ENCODE data around the gene SERPINF2. TPM values are rescaled to one million over a fixed set of nuclear protein-coding genes. Genes with fewer than 3 reads are reported as not detected.

The SERPINF2 gene
- total and polyA plus RNA-seq, 3 donors from 2014 or later, result 15.3 to 41.9 (median 31.7) TPM

- intact Hi-C loops (cut with DNase I; ENCODE audit: low total_unique reads), result no loop called here
- H3K4me3 ChIP-seq, result no peak overlapping the region
- 71 to 77% methylated on average over 5 of the region's 5 CpGs for WGBS, 2 donors
- peaks cover 17% of the 10 kb centered on the region for H3K4me1 ChIP-seq
- no peaks in the 10 kb centered on the region for H3K36me3 ChIP-seq (ENCODE audit: low read depth, missing control alignments)
- no peak for DNase-seq
- TF ChIP-seq CTCF (IDR thresholded peaks at IDR 0.05), result no peak
- no peak for TF ChIP-seq POLR2A (IDR thresholded peaks at IDR 0.05)
- H3K9me3 ChIP-seq, result no peaks in the 10 kb centered on the region
- no peaks in the 10 kb centered on the region for H3K27me3 ChIP-seq
- H3K27ac ChIP-seq, result no peak overlapping the region
Measured at GRCh38 chr17:1789936-1790335, 47.3 kb downstream of the SERPINF2 start.

- TF ChIP-seq CTCF (IDR thresholded peaks at IDR 0.05) (no peak), POLR2A (IDR thresholded peaks at IDR 0.05) (no peak)
- H3K4me1 ChIP-seq, result peaks cover 10% of the 10 kb centered on the region
- intact Hi-C loops (cut with DNase I; ENCODE audit: low total_unique reads), result no loop called here
- H3K36me3 ChIP-seq (ENCODE audit: low read depth, missing control alignments), result no peaks in the 10 kb centered on the region
- 82 to 86% methylated on average over 23 of the region's 23 CpGs for WGBS, 2 donors
- H3K9me3 ChIP-seq, result no peaks in the 10 kb centered on the region
- no peak overlapping the region for H3K4me3 ChIP-seq
- no peak for DNase-seq
- H3K27ac ChIP-seq, result no peak overlapping the region
- no peaks in the 10 kb centered on the region for H3K27me3 ChIP-seq
Measured at GRCh38 chr17:1792495-1793446, 50.1 kb downstream of the SERPINF2 start.

GRCh38 chr17:1793447-1793806 is 50.8 kb downstream of the SERPINF2 start:
- TF ChIP-seq CTCF (IDR thresholded peaks at IDR 0.05) (no peak), POLR2A (IDR thresholded peaks at IDR 0.05) (no peak)
- H3K27ac ChIP-seq, result no peak overlapping the region
- H3K4me3 ChIP-seq, result no peak overlapping the region
- no peaks in the 10 kb centered on the region for H3K9me3 ChIP-seq
- no peaks in the 10 kb centered on the region for H3K36me3 ChIP-seq (ENCODE audit: low read depth, missing control alignments)
- intact Hi-C loops (cut with DNase I; ENCODE audit: low total_unique reads), result no loop called here
- no peaks in the 10 kb centered on the region for H3K27me3 ChIP-seq
- H3K4me1 ChIP-seq, result peaks cover 10% of the 10 kb centered on the region
- no peak for DNase-seq
- 69 to 78% methylated on average over 1 of the region's 1 CpG for WGBS, 2 donors

GRCh38 chr17:1796800-1797199 is 54.1 kb downstream of the SERPINF2 start:
- no peaks in the 10 kb centered on the region for H3K36me3 ChIP-seq (ENCODE audit: low read depth, missing control alignments)
- no peaks in the 10 kb centered on the region for H3K9me3 ChIP-seq
- H3K4me1 ChIP-seq, result peaks cover 10% of the 10 kb centered on the region
- no peak overlapping the region for H3K4me3 ChIP-seq
- intact Hi-C loops (cut with DNase I; ENCODE audit: low total_unique reads), result no loop called here
- no peak for TF ChIP-seq CTCF (IDR thresholded peaks at IDR 0.05)
- TF ChIP-seq POLR2A (IDR thresholded peaks at IDR 0.05), result no peak
- no peaks in the 10 kb centered on the region for H3K27me3 ChIP-seq
- WGBS, 2 donors, result 20 to 23% methylated on average over 1 of the region's 1 CpG
- no peak for DNase-seq
- peak overlapping the region; percentile 36 to 44 for H3K27ac ChIP-seq
